GM12874 (cell line): ENCODE measurements around the gene DENND6B.

Source experiments
- CTCF ChIP-seq: IDR thresholded peaks from 2 replicates; pipeline ENCODE4 v1.5.1; 2011; ENCODE audit warnings: low read depth, mild to moderate bottlenecking, control low read depth, low read length, moderate library complexity; ENCODE audit not compliant: insufficient read depth

Gene DENND6B

GRCh38 chr22:50287731-50288130, 39.1 kb downstream of the DENND6B start:
- no peak for TF ChIP-seq CTCF

GRCh38 chr22:50286701-50287318, 40.0 kb downstream of the DENND6B start:
- TF ChIP-seq CTCF, result no peak

- TF ChIP-seq CTCF, result no peak
Observed at GRCh38 chr22:50286275-50286674, 40.5 kb downstream of the DENND6B start.

GRCh38 chr22:50285568-50286229, 41.1 kb downstream of the DENND6B start:
- no peak for TF ChIP-seq CTCF

- TF ChIP-seq CTCF, result no peak
Observed at GRCh38 chr22:50284479-50284878, 42.3 kb downstream of the DENND6B start.

GRCh38 chr22:50283821-50284220, 43.0 kb downstream of the DENND6B start:
- no peak for TF ChIP-seq CTCF

GRCh38 chr22:50282361-50283155, 44.3 kb downstream of the DENND6B start:
- no peak for TF ChIP-seq CTCF
